ENCODE measurements around the gene MGAT3.

MGAT3 gene

DNA sequence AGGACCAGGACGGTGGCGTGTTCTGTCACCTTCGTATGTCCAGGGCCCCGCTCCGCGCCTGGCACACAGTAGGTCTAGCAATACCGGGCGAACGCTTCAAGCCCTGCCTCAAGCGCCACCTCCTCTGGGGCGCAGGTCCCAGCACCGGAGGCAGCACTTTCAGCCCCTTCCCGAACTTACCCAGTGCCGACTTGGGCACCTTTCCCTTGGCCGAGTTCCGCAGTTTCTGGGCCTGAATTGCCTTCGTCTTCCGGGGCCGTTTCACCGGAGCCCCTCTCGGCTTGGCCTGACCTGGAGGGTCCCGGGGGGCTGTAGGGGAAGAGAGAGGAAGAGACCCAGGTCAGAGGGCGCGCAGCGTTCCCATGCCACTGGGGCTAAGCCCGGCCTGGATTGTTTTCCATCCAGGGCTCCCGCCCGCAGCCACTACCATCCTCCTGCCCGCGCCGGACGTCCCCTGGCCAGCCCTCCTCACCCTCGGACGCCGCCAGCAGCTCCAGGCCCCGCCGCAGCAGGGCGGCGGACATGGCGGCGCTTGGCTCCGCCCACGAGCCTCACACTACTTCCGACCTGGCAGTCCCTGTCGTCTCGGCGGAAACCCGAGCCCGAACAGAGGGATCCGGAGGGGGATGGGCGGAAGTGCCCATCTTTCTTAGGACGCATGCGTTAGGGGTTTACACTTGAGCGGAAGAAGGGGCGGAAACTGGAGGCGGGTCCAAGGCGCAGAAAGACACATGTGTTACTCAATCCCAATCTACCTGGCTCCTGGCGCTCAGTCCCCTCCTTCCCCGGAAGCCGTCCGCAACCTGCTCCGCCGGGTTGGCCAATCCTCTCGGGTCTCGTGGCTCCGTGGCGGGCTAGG, 75.6 kb downstream of the MGAT3 start, which contains the start of gene RPS19BP1:
Gene RPS19BP1 (minus strand): TSS at position 534 of the 859 bp plus-strand sequence. CDS start 10 bp downstream, at position 524.
- peak; percentile 97 to 98 (median 98) for DNase-seq

DNA sequence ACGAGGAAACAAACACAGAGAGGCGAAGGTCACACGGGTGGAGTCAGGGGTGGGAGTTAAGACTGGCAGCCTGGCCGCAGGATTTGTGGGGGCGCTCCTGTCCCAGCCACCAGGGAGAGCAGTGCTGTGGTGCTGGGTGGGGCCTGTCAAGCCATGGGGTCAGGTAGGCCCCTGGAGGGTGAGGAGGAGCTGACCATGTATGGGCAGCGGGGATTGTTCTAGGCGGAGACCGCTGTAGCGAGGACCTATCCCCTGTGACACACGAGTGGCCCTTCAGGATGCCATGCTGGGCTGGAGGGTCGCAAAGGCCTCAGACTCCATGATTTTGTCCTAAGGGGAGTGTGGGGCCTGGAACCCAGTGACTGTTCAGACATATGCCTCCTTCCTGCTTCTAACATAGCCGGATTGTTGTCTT, 77.3 kb downstream of the MGAT3 start:
- DNase-seq: no peak

DNA sequence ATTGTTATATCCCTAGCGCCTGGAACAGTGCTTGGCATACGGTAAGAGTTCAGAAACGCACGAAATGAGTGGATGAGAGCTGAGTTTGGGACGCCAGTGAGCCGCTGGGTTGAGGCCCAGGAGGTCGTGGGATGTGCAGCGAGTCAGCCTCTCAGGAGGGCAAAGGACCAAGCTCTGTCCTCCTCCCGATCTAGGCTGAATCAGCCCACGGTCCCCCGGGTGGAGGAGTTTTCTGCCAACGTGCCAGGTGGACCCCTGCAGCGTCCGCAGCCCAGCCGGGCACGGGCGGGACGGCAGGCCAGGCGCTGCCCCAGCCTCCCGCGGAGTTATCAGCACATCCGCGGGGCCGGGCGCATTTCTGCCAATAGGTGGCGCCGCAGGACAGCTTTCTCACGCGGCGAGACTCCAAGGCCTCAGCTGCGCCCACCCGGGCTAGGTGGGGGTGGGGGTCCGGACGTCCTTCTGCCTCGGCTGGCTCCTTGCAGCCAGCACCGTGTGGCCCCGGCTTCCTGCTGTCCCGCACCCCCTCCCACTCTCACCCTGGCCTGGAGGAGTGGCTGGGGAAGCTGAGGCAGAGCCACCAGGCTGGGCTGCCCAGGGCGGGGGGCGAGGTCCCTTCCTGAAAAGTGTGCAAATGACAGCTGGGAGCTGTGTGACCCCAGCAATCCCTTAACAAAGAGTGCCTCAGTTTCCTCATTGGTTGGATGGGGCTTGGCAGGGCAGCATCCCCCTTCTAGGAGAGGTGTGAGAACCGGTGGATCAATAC, 78.0 kb downstream of the MGAT3 start:
- DNase-seq: peak; percentile 72 to 89 (median 84)

DNA sequence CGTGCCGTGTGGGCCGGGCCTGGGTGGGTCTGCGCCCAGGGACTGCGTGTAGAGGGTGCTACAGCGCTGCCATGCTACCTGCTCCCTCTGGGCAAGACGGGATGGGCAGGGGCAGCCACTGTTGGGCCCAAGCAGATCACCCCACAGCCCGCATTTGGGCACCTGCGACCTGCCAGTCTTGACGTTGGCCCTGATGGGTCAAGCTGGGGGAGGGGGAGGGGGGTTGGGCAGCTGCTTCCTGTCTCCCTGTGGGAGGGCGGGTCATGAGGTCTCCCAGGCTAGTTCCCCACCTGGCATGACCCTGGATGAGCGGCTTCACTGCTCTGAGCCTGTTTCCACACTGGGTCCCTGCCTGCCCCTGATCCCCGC, 78.5 kb downstream of the MGAT3 start:
- DNase-seq: no peak

DNA sequence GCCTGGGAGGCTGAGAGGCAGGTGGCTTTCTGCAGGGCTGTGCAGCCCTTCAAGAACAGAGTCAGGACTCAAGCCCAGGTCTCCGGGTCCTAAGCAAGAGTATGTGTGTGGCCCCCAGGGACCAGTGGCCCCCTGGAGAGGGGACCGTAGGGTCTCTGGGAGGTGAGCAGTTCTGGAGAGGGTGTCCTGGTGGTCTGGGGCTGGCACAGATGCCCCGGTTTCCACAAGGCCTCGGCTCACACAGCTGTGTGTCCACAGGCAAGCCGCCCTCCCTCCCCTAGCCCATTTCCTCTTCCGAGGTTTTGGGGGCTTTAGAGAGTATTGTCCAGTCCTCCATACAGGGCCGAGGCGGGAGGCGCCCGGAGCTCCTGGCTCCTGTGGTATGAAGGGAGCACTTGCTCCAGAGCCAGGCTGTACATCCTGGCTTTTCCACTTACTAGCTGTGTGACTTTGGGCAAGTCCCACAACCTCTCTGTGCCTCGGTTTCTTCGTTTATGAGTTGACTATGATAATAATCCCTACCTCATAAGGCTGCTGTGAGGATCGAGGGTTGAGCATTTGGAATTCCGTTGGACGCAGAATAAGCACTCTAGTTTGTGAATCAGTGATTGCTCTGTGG, 79.1 kb downstream of the MGAT3 start:
- no peak for DNase-seq

DNA sequence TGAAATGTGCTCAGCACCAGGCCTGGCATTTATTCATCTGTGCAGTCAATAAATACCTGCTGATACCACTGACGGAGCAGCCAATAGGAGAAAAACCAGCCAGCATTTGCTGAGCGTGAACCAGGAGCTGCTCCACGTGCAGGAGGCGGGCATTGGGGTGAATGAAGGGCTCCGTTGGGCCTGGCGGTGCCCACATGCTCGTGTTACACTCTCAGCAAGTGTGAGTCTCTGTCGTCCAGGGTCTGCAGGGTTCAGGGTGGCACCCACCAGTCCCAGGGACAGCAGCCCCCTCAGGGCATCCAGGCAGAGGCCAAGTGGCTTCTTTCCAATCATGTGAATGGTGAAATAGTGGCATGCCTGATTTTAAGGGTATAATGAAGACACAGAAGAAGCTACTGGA, 79.9 kb downstream of the MGAT3 start:
- no peak for DNase-seq

DNA sequence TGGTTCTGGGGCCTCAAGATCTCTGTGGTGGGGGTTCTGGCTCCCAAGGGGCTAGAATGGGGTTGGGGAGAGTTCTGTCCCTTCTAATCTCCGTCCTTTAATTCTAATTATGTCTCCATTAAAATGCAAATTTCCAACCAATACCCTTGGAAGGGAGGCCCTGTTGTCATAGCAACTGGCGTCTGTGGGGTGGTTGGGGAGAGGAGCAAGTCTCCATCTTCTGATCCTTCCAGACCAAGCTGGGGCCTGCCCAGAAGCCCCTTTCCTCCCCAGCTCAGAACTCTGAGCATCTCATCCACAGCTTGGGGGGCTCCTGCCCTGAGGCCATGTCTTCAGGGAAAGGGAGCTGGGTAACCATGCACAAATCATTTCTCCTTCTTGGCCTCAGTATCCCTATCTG, 81.2 kb downstream of the MGAT3 start:
- DNase-seq: no peak

Measured in suppressor macrophage (primary cell).